Panc1 (cell line): ENCODE measurements around the gene ELOA. TPM values are rescaled to one million over a fixed set of nuclear protein-coding genes. Genes with fewer than 3 reads are reported as not detected.
"Not testable (repeated sequence)": the region's sequence is repeated elsewhere in the genome, so short reads cannot be mapped to it uniquely, and the experiment has no call there.

ENCODE experiments used
- ATAC-seq: fragments of 200-7000 bp; cut with Tn5 transposase; 2 replicates; pipeline ENCODE4 v1.9.1; 2020; ENCODE audit warnings: mild to moderate bottlenecking, moderate library complexity
- BruUV-seq: library from RNA; stranded (reverse); fragments of 400-500 nt; replicated peaks from 2 replicates; lab custom pipeline; 2021; lab: Mats Ljungman, UMichigan
- CTCF ChIA-PET: fragments of 300-600 bp; sonication (Branson Sonifier 250); formaldehyde crosslinking; loops from one replicate; lab custom pipeline; 2022; ENCODE audit warnings: antibody characterized with exemption; lab: Charles Lee
- POLR2A ChIA-PET: fragments of 300-600 bp; sonication (Branson Sonifier 250); formaldehyde crosslinking; loops from one replicate; lab custom pipeline; 2022; ENCODE audit warnings: antibody characterized with exemption; lab: Charles Lee
- DNase-seq: peaks from one replicate; pipeline ENCODE4 v3.0.0-alpha.2; 2010; ENCODE audit warnings: low read depth, low spot score
- H3K27ac ChIP-seq: 2 replicates; pipeline ENCODE4 v1.5.1; 2011; ENCODE audit warnings: mild to moderate bottlenecking, low read length, inconsistent platforms
- H3K27me3 ChIP-seq: fragments of 200-500 bp; sonication (Bioruptor generic); 2 replicates; pipeline ENCODE4 v1.6.0; 2014; ENCODE audit warnings: low read length, inconsistent platforms; ENCODE audit not compliant: control insufficient read depth, insufficient read depth
- H3K36me3 ChIP-seq: fragments of 200-500 bp; sonication (Bioruptor generic); 2 replicates; pipeline ENCODE4 v1.5.1; 2014; ENCODE audit warnings: inconsistent platforms, mild to moderate bottlenecking, low read length, moderate library complexity; ENCODE audit not compliant: control insufficient read depth, insufficient read depth
- H3K4me1 ChIP-seq: 2 replicates; pipeline ENCODE4 v1.5.1; 2011; ENCODE audit warnings: inconsistent platforms, mild to moderate bottlenecking, low read length, moderate library complexity; ENCODE audit not compliant: control insufficient read depth, insufficient read depth
- H3K4me3 ChIP-seq, 2 experiments: 2 replicates each; pipeline ENCODE4 v1.5.1; 2011 to 2012; ENCODE audit warnings: low read depth in 2 of 2, low read length in 2 of 2, mild to moderate bottlenecking in 2 of 2, inconsistent platforms in 1 of 2, moderate library complexity in 1 of 2
- H3K9me3 ChIP-seq: fragments of 200-500 bp; sonication (Bioruptor generic); 2 replicates; pipeline ENCODE4 v1.5.1; 2014; ENCODE audit warnings: low read depth, mild to moderate bottlenecking, inconsistent platforms, low read length, moderate library complexity; ENCODE audit not compliant: control insufficient read depth, insufficient read depth
- CTCF ChIP-seq: fragments of 450-650 bp; IDR thresholded peaks from 2 replicates; pipeline ENCODE4 v1.5.1; 2017; ENCODE audit warnings: mild to moderate bottlenecking
- POLR2AphosphoS5 ChIP-seq: IDR thresholded peaks from 2 replicates; pipeline ENCODE4 v1.6.1; 2012; ENCODE audit warnings: mild to moderate bottlenecking, low read depth, low read length, moderate library complexity
- REST ChIP-seq, 2 experiments: IDR thresholded peaks; 2 replicates each; pipeline ENCODE4 v1.6.1; 2011 to 2012; ENCODE audit warnings: low read depth in 2 of 2, control low read depth in 1 of 2, low read length in 1 of 2, mild to moderate bottlenecking in 1 of 2, moderate library complexity in 1 of 2; ENCODE audit not compliant: insufficient read depth in 1 of 2
- SIN3A ChIP-seq: IDR thresholded peaks from 2 replicates; pipeline ENCODE4 v1.6.1; 2012; ENCODE audit warnings: low read depth, mild to moderate bottlenecking, low read length, moderate library complexity, borderline replicate concordance; ENCODE audit not compliant: insufficient read depth
- TCF7L2 ChIP-seq: IDR thresholded peaks from 2 replicates; pipeline ENCODE4 v1.6.1; 2011; ENCODE audit warnings: mild to moderate bottlenecking, low read depth, low read length, inconsistent platforms
- in situ Hi-C: cut with HindIII; loops from 2 replicates; pipeline ENCODE4 v1.10.0; 2016; ENCODE audit warnings: low sequenced_read_pairs, low pct_unique_long_range_greater_than_20kb
- intact Hi-C: fragments of 100-400 bp; cut with micrococcal nuclease; formaldehyde crosslinking; loops from one replicate; pipeline ENCODE4 v1.10.0; 2022; ENCODE audit not compliant: unreplicated experiment
- total RNA-seq: library from RNA; stranded (reverse); gene quantifications from one replicate; pipeline ENCODE4 v1.2.1, GENCODE V29; 2021; ENCODE audit not compliant: unreplicated experiment

ELOA gene
- total RNA-seq, 1 experiment from 2014 or later: 58.5 TPM

GRCh38 chr1:23779826-23780371 lies 36.6 kb downstream of the ELOA start:
- ChIA-PET POLR2A (interaction anchor here (0.7 to 3.4 kb wide), 3 partner anchors 11 to 106 kb away, joined by 5 to 12 read pairs (median 5); partner anchors contain the start of gene LYPLA2), CTCF (no interaction called here)
- intact Hi-C loops (no loop called here), in situ Hi-C loops (no loop called here)
- H3K9me3 ChIP-seq: no peaks in the 10 kb centered on the region
- peaks cover 12% of the 10 kb centered on the region for H3K4me1 ChIP-seq
- ATAC-seq (no peak), DNase-seq (no peak)
- peak overlapping the region; percentile 82; the same call in 1 of the 2 replicates for H3K27ac ChIP-seq
- no TSS peak for BruUV-seq
- peaks cover 10% of the 10 kb centered on the region for H3K36me3 ChIP-seq
- TF ChIP-seq CTCF (no peak), REST (IDR thresholded peaks at IDR 0.05; ENCODE audit: insufficient read depth in 1 of 2, low read depth in 2 of 2, low read length in 1 of 2) (no peak), POLR2AphosphoS5 (no peak), TCF7L2 (no peak), SIN3A (no peak)
- H3K4me3 ChIP-seq: peak overlapping the region; percentile 82 to 84; a peak in 3 of 4 replicates
- H3K27me3 ChIP-seq: no peaks in the 10 kb centered on the region

GRCh38 chr1:23783141-23783540 lies 39.9 kb downstream of the ELOA start:
- H3K4me3 ChIP-seq, BruUV-seq, H3K9me3 ChIP-seq, intact Hi-C loops, ATAC-seq, H3K27ac ChIP-seq, H3K27me3 ChIP-seq, DNase-seq, in situ Hi-C loops, H3K4me1 ChIP-seq: not testable (repeated sequence)
- H3K36me3 ChIP-seq: peaks cover 17% of the 10 kb centered on the region
- ChIA-PET CTCF (interaction anchor here (0.7 kb wide), 1 partner anchor 55 kb away, joined by 4 read pairs; no protein-coding TSS in a partner anchor), POLR2A (interaction anchor here (1.6 kb wide), 1 partner anchor 19 kb away, joined by 12 read pairs; no protein-coding TSS in a partner anchor)

GRCh38 chr1:23784846-23785245 lies 41.6 kb downstream of the ELOA start:
- no TSS peak for BruUV-seq
- in situ Hi-C loops: no loop called here

More at GRCh38 chr1:23784846-23785245, 41.6 kb downstream of the ELOA start:
- no peak for TF ChIP-seq CTCF
- TF ChIP-seq SIN3A: no peak
- no peak for TF ChIP-seq REST (IDR thresholded peaks at IDR 0.05; ENCODE audit: insufficient read depth in 1 of 2, low read depth in 2 of 2, low read length in 1 of 2)
- ChIA-PET POLR2A (no interaction called here), CTCF (no interaction called here)
- intact Hi-C loops: no loop called here
- Histone ChIP-seq H3K27ac (no peak overlapping the region), H3K4me1 (peaks cover 10% of the 10 kb centered on the region), H3K36me3 (peaks cover 17% of the 10 kb centered on the region), H3K9me3 (no peaks in the 10 kb centered on the region), H3K4me3 (no peak overlapping the region), H3K27me3 (no peaks in the 10 kb centered on the region)
- ATAC-seq (no peak), DNase-seq (no peak)
